H9 (cell line): ENCODE results near the gene MTMR3. TPM values are rescaled to one million over a fixed set of nuclear protein-coding genes. Genes with fewer than 3 reads are reported as not detected.

Source experiments
- DNase-seq: peaks from one replicate; pipeline ENCODE4 v3.0.0-alpha.2; 2017
- H2AFZ ChIP-seq: one replicate; pipeline ENCODE4 v1.6.1; 2013; ENCODE audit warnings: mild to moderate bottlenecking, low read length, control low read depth, moderate library complexity
- H2AK5ac ChIP-seq: 2 replicates; pipeline ENCODE4 v1.6.1; 2013; ENCODE audit warnings: low read length, control low read depth, mixed read lengths; ENCODE audit not compliant: insufficient read length
- H2BK120ac ChIP-seq: one replicate; pipeline ENCODE4 v1.6.1; 2013; ENCODE audit warnings: low read depth, mild to moderate bottlenecking, low read length, control low read depth, inconsistent platforms; ENCODE audit not compliant: poor library complexity, severe bottlenecking
- H2BK12ac ChIP-seq: 2 replicates; pipeline ENCODE4 v1.6.1; 2013; ENCODE audit warnings: low read length, control low read depth, mixed read lengths, low read depth; ENCODE audit not compliant: insufficient read length
- H2BK15ac ChIP-seq: 2 replicates; pipeline ENCODE4 v1.6.1; 2013; ENCODE audit warnings: low read depth, low read length, control low read depth
- H2BK20ac ChIP-seq: one replicate; pipeline ENCODE4 v1.6.1; 2013; ENCODE audit warnings: low read depth, mild to moderate bottlenecking, low read length, control low read depth, inconsistent platforms; ENCODE audit not compliant: poor library complexity, severe bottlenecking
- H2BK5ac ChIP-seq: 2 replicates; pipeline ENCODE4 v1.6.1; 2013; ENCODE audit warnings: low read length, control low read depth, mixed read lengths; ENCODE audit not compliant: insufficient read length
- H3K14ac ChIP-seq: 2 replicates; pipeline ENCODE4 v1.6.1; 2013; ENCODE audit warnings: low read length, control low read depth; ENCODE audit not compliant: insufficient read depth
- H3K18ac ChIP-seq: 2 replicates; pipeline ENCODE4 v1.6.1; 2013; ENCODE audit warnings: low read depth, mild to moderate bottlenecking, mixed read lengths, low read length, control low read depth; ENCODE audit not compliant: insufficient read length
- H3K23ac ChIP-seq: 2 replicates; pipeline ENCODE4 v1.6.1; 2013; ENCODE audit warnings: low read length, control low read depth, mixed read lengths, low read depth; ENCODE audit not compliant: insufficient read length
- H3K23me2 ChIP-seq: 2 replicates; pipeline ENCODE4 v1.6.1; 2013; ENCODE audit warnings: low read depth, mild to moderate bottlenecking, mixed read lengths, low read length, control low read depth; ENCODE audit not compliant: insufficient read length, poor library complexity, severe bottlenecking
- H3K27ac ChIP-seq: 2 replicates; pipeline ENCODE4 v1.5.1; 2013; ENCODE audit warnings: low read length, control low read depth, mixed read lengths, low read depth; ENCODE audit not compliant: insufficient read length
- H3K27me3 ChIP-seq: 2 replicates; pipeline ENCODE4 v1.6.1; 2013; ENCODE audit warnings: low read length, control low read depth, inconsistent platforms; ENCODE audit not compliant: insufficient read depth
- H3K4ac ChIP-seq: 2 replicates; pipeline ENCODE4 v1.6.1; 2013; ENCODE audit warnings: low read depth, mild to moderate bottlenecking, control low read depth, inconsistent platforms, low read length, moderate library complexity
- H3K4me1 ChIP-seq: 2 replicates; pipeline ENCODE4 v1.6.1; 2013; ENCODE audit warnings: low read length, control low read depth, inconsistent platforms; ENCODE audit not compliant: insufficient read depth
- H3K4me2 ChIP-seq: 2 replicates; pipeline ENCODE4 v1.6.1; 2013; ENCODE audit warnings: low read length, control low read depth, mixed read lengths; ENCODE audit not compliant: insufficient read length, insufficient read depth
- H3K56ac ChIP-seq: 2 replicates; pipeline ENCODE4 v1.6.1; 2013; ENCODE audit warnings: low read depth, mild to moderate bottlenecking, mixed read lengths, low read length, control low read depth; ENCODE audit not compliant: insufficient read length
- H3K79me1 ChIP-seq: 2 replicates; pipeline ENCODE4 v1.6.1; 2013; ENCODE audit warnings: low read depth, mild to moderate bottlenecking, moderate library complexity, low read length, control low read depth, inconsistent platforms; ENCODE audit not compliant: insufficient read depth, poor library complexity, severe bottlenecking
- H3K79me2 ChIP-seq: 2 replicates; pipeline ENCODE4 v1.6.1; 2013; ENCODE audit warnings: low read length, control low read depth, inconsistent platforms; ENCODE audit not compliant: insufficient read depth
- H3K9ac ChIP-seq: 2 replicates; pipeline ENCODE4 v1.6.1; 2013; ENCODE audit warnings: low read length, control low read depth, mixed read lengths; ENCODE audit not compliant: insufficient read length; ENCODE audit errors: extremely low read depth
- H3K9me3 ChIP-seq: one replicate; pipeline ENCODE4 v1.6.1; 2013; ENCODE audit warnings: low read depth, low read length, inconsistent platforms; ENCODE audit not compliant: control insufficient read depth
- H3T11ph ChIP-seq: one replicate; pipeline ENCODE4 v1.6.1; 2013; ENCODE audit warnings: mild to moderate bottlenecking, low read length, control low read depth, inconsistent platforms
- H4K20me1 ChIP-seq: one replicate; pipeline ENCODE4 v1.6.1; 2013; ENCODE audit not compliant: control insufficient read depth, insufficient read length, insufficient read depth
- H4K5ac ChIP-seq: 2 replicates; pipeline ENCODE4 v1.6.1; 2013; ENCODE audit warnings: low read depth, mild to moderate bottlenecking, mixed read lengths, low read length, control low read depth; ENCODE audit not compliant: insufficient read length
- H4K8ac ChIP-seq: replicated peaks from 2 replicates; pipeline ENCODE4 v1.6.1; 2013; ENCODE audit warnings: low read length, control low read depth, mixed read lengths, low read depth; ENCODE audit not compliant: insufficient read length
- H4K91ac ChIP-seq: 2 replicates; pipeline ENCODE4 v1.6.1; 2013; ENCODE audit warnings: low read depth, mild to moderate bottlenecking, moderate library complexity, mixed read lengths, low read length, control low read depth; ENCODE audit not compliant: insufficient read length
- H3K27ac Mint-ChIP-seq, 3 experiments: 2 replicates in 2 of 3; 3 replicates in 1 of 3; pipeline ENCODE4 v1.8.0; 2020 to 2021; ENCODE audit warnings: mixed read lengths in 3 of 3, mild to moderate bottlenecking in 1 of 3, moderate library complexity in 1 of 3
- H3K27me3 Mint-ChIP-seq: 2 replicates; pipeline ENCODE4 v1.8.0; 2021; ENCODE audit warnings: low read depth, mild to moderate bottlenecking, moderate library complexity, mixed read lengths
- H3K36me3 Mint-ChIP-seq, 3 experiments: 2 replicates in 2 of 3; 3 replicates in 1 of 3; pipeline ENCODE4 v1.8.0; 2020 to 2021; ENCODE audit warnings: low read depth in 3 of 3, mixed read lengths in 3 of 3; ENCODE audit not compliant: insufficient read depth in 1 of 3
- H3K4me1 Mint-ChIP-seq, 2 experiments: 2 replicates each; pipeline ENCODE4 v1.8.0; 2020; ENCODE audit warnings: mixed read lengths in 2 of 2
- H3K4me3 Mint-ChIP-seq, 2 experiments: 2 replicates in 1 of 2; 3 replicates in 1 of 2; pipeline ENCODE4 v1.8.0; 2020 to 2021; ENCODE audit warnings: mild to moderate bottlenecking in 2 of 2, mixed read lengths in 2 of 2, moderate library complexity in 1 of 2
- H3K9me3 Mint-ChIP-seq, 2 experiments: 2 replicates in 1 of 2; 3 replicates in 1 of 2; pipeline ENCODE4 v1.8.0; 2020; ENCODE audit warnings: mild to moderate bottlenecking in 2 of 2, mixed read lengths in 2 of 2, moderate library complexity in 1 of 2
- CTCF ChIP-seq: fragments of 200-600 bp; sonication (generic); conservative IDR thresholded peaks from 3 replicates; pipeline ENCODE4 v1.8.0; 2021; ENCODE audit warnings: antibody characterized with exemption, mild to moderate bottlenecking
- total RNA-seq: library from RNA; stranded (reverse); gene quantifications from 2 replicates; pipeline ENCODE4 v1.2.1, GENCODE V29; 2021

The MTMR3 gene
- total RNA-seq, 1 experiment from 2014 or later = 19.8 TPM

- TF ChIP-seq CTCF = no peak
- no peak overlapping the region for H4K5ac ChIP-seq
- H2BK5ac ChIP-seq = no peak overlapping the region
- Mint-ChIP-seq H3K27ac (no peak overlapping the region), H3K36me3 (no peaks in the 10 kb centered on the region; a peak in 1 of 7 replicates), H3K4me3 (no peak overlapping the region), H3K9me3 (no peaks in the 10 kb centered on the region), H3K4me1 (peaks cover 3 to 5% of the 10 kb centered on the region in 2 experiments; a peak in 2 of 4 replicates), H3K27me3 (no peaks in the 10 kb centered on the region)
- no peaks in the 10 kb centered on the region for H3K23me2 ChIP-seq
- H3K14ac ChIP-seq = no peak overlapping the region
- no peak overlapping the region for H3K23ac ChIP-seq
- no peak overlapping the region for H3K9ac ChIP-seq
- no peak overlapping the region for H3K4ac ChIP-seq
- H2AK5ac ChIP-seq = no peak overlapping the region
- no peaks in the 10 kb centered on the region; the same call in 1 of the 2 replicates for H3K79me2 ChIP-seq
- no peak overlapping the region for H4K91ac ChIP-seq
- H3K27ac ChIP-seq = no peak overlapping the region
- no peaks in the 10 kb centered on the region for H4K20me1 ChIP-seq
- H3T11ph ChIP-seq = no peak overlapping the region
- no peaks in the 10 kb centered on the region for H3K27me3 ChIP-seq
- H3K18ac ChIP-seq = no peak overlapping the region
- DNase-seq = no peak
- H3K4me2 ChIP-seq = no peak overlapping the region
- H2BK120ac ChIP-seq = no peak overlapping the region
- H3K9me3 ChIP-seq = no peaks in the 10 kb centered on the region
- H3K79me1 ChIP-seq = peaks cover under 1% of the 10 kb centered on the region
- no peak overlapping the region for H2BK15ac ChIP-seq
- no peak overlapping the region for H2AFZ ChIP-seq
- no peaks in the 10 kb centered on the region for H3K4me1 ChIP-seq
- H3K56ac ChIP-seq = no peak overlapping the region
- H4K8ac ChIP-seq = no peak overlapping the region
- H2BK12ac ChIP-seq = no peak overlapping the region
- H2BK20ac ChIP-seq = no peak overlapping the region
Measured at GRCh38 chr22:29967461-29967860, 84.5 kb downstream of the MTMR3 start.
